ENCODE data around the gene CHCHD1.

- TF ChIP-seq CTCF (IDR thresholded peaks at IDR 0.05; ENCODE audit: insufficient read depth, low read depth, low read length), result no peak
- TF ChIP-seq EZH2 (IDR thresholded peaks at IDR 0.05; ENCODE audit: insufficient read depth, low read length), result no peak
Measured at GRCh38 chr10:73819513-73820093, 37.8 kb downstream of the CHCHD1 start.
